ENCODE data around the gene GRK7.

The GRK7 gene

GRCh38 chr3:141804447-141804777 is 41.2 kb downstream of the GRK7 start:
- Histone ChIP-seq H3K4me3 (ENCODE audit: low read length) (no peak overlapping the region), H3K9me3 (ENCODE audit: insufficient read depth, low read length) (no peaks in the 10 kb centered on the region), H3K9ac (ENCODE audit: low read length) (no peak overlapping the region), H3K4me1 (ENCODE audit: low read length) (no peaks in the 10 kb centered on the region), H3K36me3 (replicated peaks; ENCODE audit: low read depth, low read length) (no peaks in the 10 kb centered on the region), H2AFZ (ENCODE audit: low read depth, low read length) (no peak overlapping the region), H3K27ac (ENCODE audit: low read length) (no peak overlapping the region), H4K20me1 (ENCODE audit: insufficient read depth, low read length) (no peaks in the 10 kb centered on the region), H3K79me2 (ENCODE audit: low read length) (no peaks in the 10 kb centered on the region), H3K27me3 (ENCODE audit: low read depth, low read length) (no peaks in the 10 kb centered on the region), H3K4me2 (ENCODE audit: low read length) (no peak overlapping the region)
- TF ChIP-seq CTCF (IDR thresholded peaks at IDR 0.05; ENCODE audit: low read depth, low read length) (no peak), EZH2phosphoT487 (IDR thresholded peaks at IDR 0.05; ENCODE audit: low read depth) (no peak)

- TF ChIP-seq EZH2phosphoT487 (IDR thresholded peaks at IDR 0.05; ENCODE audit: low read depth) (no peak), CTCF (IDR thresholded peaks at IDR 0.05; ENCODE audit: low read depth, low read length) (no peak)
- Histone ChIP-seq H3K4me2 (ENCODE audit: low read length) (no peak overlapping the region), H2AFZ (ENCODE audit: low read depth, low read length) (no peak overlapping the region)
Observed at GRCh38 chr3:141804778-141805639, 41.8 kb downstream of the GRK7 start.

GRCh38 chr3:141807277-141808033 is 44.2 kb downstream of the GRK7 start:
- no peaks in the 10 kb centered on the region for H4K20me1 ChIP-seq (ENCODE audit: insufficient read depth, low read length)
- no peaks in the 10 kb centered on the region for H3K9me3 ChIP-seq (ENCODE audit: insufficient read depth, low read length)
- no peak overlapping the region for H3K4me3 ChIP-seq (ENCODE audit: low read length)
- H3K9ac ChIP-seq (ENCODE audit: low read length) = no peak overlapping the region
- H3K79me2 ChIP-seq (ENCODE audit: low read length) = no peaks in the 10 kb centered on the region
- H3K36me3 ChIP-seq (replicated peaks; ENCODE audit: low read depth, low read length) = no peaks in the 10 kb centered on the region
- H3K4me1 ChIP-seq (ENCODE audit: low read length) = no peaks in the 10 kb centered on the region
- TF ChIP-seq EZH2phosphoT487 (IDR thresholded peaks at IDR 0.05; ENCODE audit: low read depth) (no peak), CTCF (IDR thresholded peaks at IDR 0.05; ENCODE audit: low read depth, low read length) (no peak)
- H2AFZ ChIP-seq (ENCODE audit: low read depth, low read length) = no peak overlapping the region
- no peak overlapping the region for H3K27ac ChIP-seq (ENCODE audit: low read length)
- H3K4me2 ChIP-seq (ENCODE audit: low read length) = no peak overlapping the region
- no peaks in the 10 kb centered on the region for H3K27me3 ChIP-seq (ENCODE audit: low read depth, low read length)

More at GRCh38 chr3:141804778-141805639, 41.8 kb downstream of the GRK7 start:
- Histone ChIP-seq H3K27ac (ENCODE audit: low read length) (no peak overlapping the region), H3K4me1 (ENCODE audit: low read length) (no peaks in the 10 kb centered on the region), H4K20me1 (ENCODE audit: insufficient read depth, low read length) (no peaks in the 10 kb centered on the region), H3K36me3 (replicated peaks; ENCODE audit: low read depth, low read length) (no peaks in the 10 kb centered on the region), H3K27me3 (ENCODE audit: low read depth, low read length) (no peaks in the 10 kb centered on the region), H3K9me3 (ENCODE audit: insufficient read depth, low read length) (no peaks in the 10 kb centered on the region), H3K79me2 (ENCODE audit: low read length) (no peaks in the 10 kb centered on the region), H3K9ac (ENCODE audit: low read length) (no peak overlapping the region), H3K4me3 (ENCODE audit: low read length) (no peak overlapping the region)

GRCh38 chr3:141808586-141808985 is 45.4 kb downstream of the GRK7 start:
- no peaks in the 10 kb centered on the region for H4K20me1 ChIP-seq (ENCODE audit: insufficient read depth, low read length)
- no peak overlapping the region for H3K4me2 ChIP-seq (ENCODE audit: low read length)
- H3K4me1 ChIP-seq (ENCODE audit: low read length) = no peaks in the 10 kb centered on the region
- no peak overlapping the region for H3K9ac ChIP-seq (ENCODE audit: low read length)
- no peak overlapping the region for H3K4me3 ChIP-seq (ENCODE audit: low read length)
- H2AFZ ChIP-seq (ENCODE audit: low read depth, low read length) = no peak overlapping the region
- H3K27me3 ChIP-seq (ENCODE audit: low read depth, low read length) = no peaks in the 10 kb centered on the region
- TF ChIP-seq EZH2phosphoT487 (IDR thresholded peaks at IDR 0.05; ENCODE audit: low read depth) = no peak
- TF ChIP-seq CTCF (IDR thresholded peaks at IDR 0.05; ENCODE audit: low read depth, low read length) = no peak
- H3K79me2 ChIP-seq (ENCODE audit: low read length) = no peaks in the 10 kb centered on the region
- no peaks in the 10 kb centered on the region for H3K36me3 ChIP-seq (replicated peaks; ENCODE audit: low read depth, low read length)
- H3K27ac ChIP-seq (ENCODE audit: low read length) = no peak overlapping the region
- no peaks in the 10 kb centered on the region for H3K9me3 ChIP-seq (ENCODE audit: insufficient read depth, low read length)
